ENCODE data around the gene MBTPS1.

DNA sequence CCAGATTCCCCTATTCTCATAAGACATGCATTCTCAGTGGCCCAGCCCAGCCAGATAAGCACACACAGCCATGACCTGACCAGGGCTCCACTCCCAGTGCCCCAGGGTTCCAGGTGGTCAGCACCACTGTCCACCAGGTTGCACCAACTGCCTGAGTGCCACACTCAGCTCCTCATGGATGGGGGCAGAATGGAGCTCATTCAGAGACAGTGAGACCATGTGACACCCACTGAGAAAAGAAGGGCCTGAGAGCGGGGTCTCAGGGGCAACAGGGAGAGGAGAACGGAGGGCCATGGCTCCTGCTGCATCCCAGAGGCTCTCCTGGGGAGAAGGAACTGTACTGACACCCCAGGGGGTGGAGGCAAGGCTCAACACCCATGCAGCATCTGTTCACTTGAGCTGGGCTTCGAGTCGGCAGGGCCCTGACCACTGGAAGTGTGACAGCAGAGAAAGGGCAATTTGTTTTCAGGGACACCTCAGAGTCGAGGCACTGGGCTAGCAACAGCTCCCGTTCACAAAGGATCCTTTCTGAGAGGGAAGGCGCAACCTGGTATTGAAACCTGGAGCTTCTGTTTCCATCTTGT, 55.4 kb downstream of the MBTPS1 start:
- TF ChIP-seq CTCF (IDR thresholded peaks at IDR 0.05) (no peak), POLR2A (IDR thresholded peaks at IDR 0.05) (no peak)

Data from upper lobe of left lung (tissue), 4 donors.